CD14-positive monocyte (primary cell): ENCODE measurements around the gene DUS2. TPM values are rescaled to one million over a fixed set of nuclear protein-coding genes. Genes with fewer than 3 reads are reported as not detected.

ENCODE experiments used
- DNase-seq, 3 donors: peaks; one replicate each; pipeline ENCODE4 v3.0.0-alpha.2; 2011 to 2022
- H2AFZ ChIP-seq: 2 replicates; pipeline ENCODE4 v1.6.0; 2012; ENCODE audit warnings: mild to moderate bottlenecking, low read depth, low read length, inconsistent platforms; ENCODE audit not compliant: insufficient read depth, poor library complexity, severe bottlenecking
- H3K27ac ChIP-seq, 2 donors: 1 replicate in 1 of 2; 2 replicates in 1 of 2; pipeline ENCODE4 v1.5.1; 2012 to 2013; ENCODE audit warnings: low read length in 2 of 2, control low read depth in 1 of 2, inconsistent platforms in 1 of 2, low read depth in 1 of 2, mild to moderate bottlenecking in 1 of 2
- H3K27me3 ChIP-seq, 2 donors: one replicate each; pipeline versions ENCODE4 v1.6.0 to v1.6.1; 2011 to 2013; ENCODE audit warnings: low read length in 2 of 2; ENCODE audit not compliant: control insufficient read depth in 2 of 2, insufficient read depth in 2 of 2
- H3K36me3 ChIP-seq, 2 donors: replicated peaks in 1 of 2; 1 replicate in 1 of 2; 2 replicates in 1 of 2; pipeline versions ENCODE4 v1.5.1 to v1.6.1; 2012 to 2013; ENCODE audit warnings: low read length in 2 of 2, control low read depth in 1 of 2, inconsistent platforms in 1 of 2, mild to moderate bottlenecking in 1 of 2; ENCODE audit not compliant: insufficient read depth in 2 of 2, control insufficient read depth in 1 of 2
- H3K4me1 ChIP-seq, 2 donors: 1 replicate in 1 of 2; 2 replicates in 1 of 2; pipeline versions ENCODE4 v1.5.1 to v1.6.1; 2012 to 2013; ENCODE audit warnings: low read length in 2 of 2, control low read depth in 1 of 2, inconsistent platforms in 1 of 2, mild to moderate bottlenecking in 1 of 2, moderate library complexity in 1 of 2; ENCODE audit not compliant: insufficient read depth in 2 of 2, control insufficient read depth in 1 of 2
- H3K4me2 ChIP-seq: replicated peaks from 2 replicates; pipeline ENCODE3; 2012; ENCODE audit warnings: low read length, moderate library complexity, mild to moderate bottlenecking; ENCODE audit not compliant: poor library complexity, severe bottlenecking; ENCODE audit errors: extremely low read depth
- H3K4me3 ChIP-seq, 3 experiments: fragments of 200-600 bp in 1 of 3; sonication (generic) in 1 of 3; replicated peaks in 1 of 3; 1 replicate in 2 of 3; 2 replicates in 1 of 3; pipeline ENCODE4 v1.5.1; 2011 to 2013; ENCODE audit warnings: low read length in 3 of 3, mild to moderate bottlenecking in 3 of 3, control low read depth in 2 of 3, low read depth in 2 of 3, inconsistent platforms in 1 of 3, moderate library complexity in 1 of 3
- H3K79me2 ChIP-seq: 2 replicates; pipeline ENCODE4 v1.6.0; 2012; ENCODE audit warnings: mild to moderate bottlenecking, control low read depth, inconsistent platforms, low read length, moderate library complexity; ENCODE audit not compliant: insufficient read depth
- H3K9ac ChIP-seq: 2 replicates; pipeline ENCODE4 v1.6.0; 2017; ENCODE audit warnings: low read length, mild to moderate bottlenecking; ENCODE audit not compliant: insufficient read depth, poor library complexity, severe bottlenecking
- H3K9me3 ChIP-seq, 2 donors: replicated peaks in 1 of 2; 1 replicate in 1 of 2; 2 replicates in 1 of 2; pipeline versions ENCODE4 v1.5.1 to v1.6.1; 2012 to 2013; ENCODE audit warnings: low read length in 2 of 2, control low read depth in 1 of 2; ENCODE audit not compliant: control insufficient read depth in 1 of 2, insufficient read depth in 1 of 2
- H4K20me1 ChIP-seq: 2 replicates; pipeline ENCODE4 v1.6.0; 2012; ENCODE audit warnings: mild to moderate bottlenecking, low read length, control low read depth, moderate library complexity; ENCODE audit not compliant: insufficient read depth
- H3K27ac Mint-ChIP-seq, 7 donors: one replicate each; pipeline ENCODE4 v1.8.0; 2020; ENCODE audit warnings: mild to moderate bottlenecking in 7 of 7, mixed read lengths in 7 of 7, moderate library complexity in 6 of 7, inconsistent platforms in 2 of 7
- H3K27me3 Mint-ChIP-seq, 3 donors: one replicate each; pipeline ENCODE4 v1.8.0; 2021 to 2022; ENCODE audit warnings: low read depth in 3 of 3, mild to moderate bottlenecking in 3 of 3, mixed read lengths in 3 of 3, moderate library complexity in 3 of 3, inconsistent platforms in 1 of 3
- H3K36me3 Mint-ChIP-seq, 2 donors: one replicate each; pipeline ENCODE4 v1.8.0; 2020; ENCODE audit warnings: mixed read lengths in 2 of 2, inconsistent platforms in 1 of 2, mild to moderate bottlenecking in 1 of 2
- H3K4me1 Mint-ChIP-seq: one replicate; pipeline ENCODE4 v1.8.0; 2020; ENCODE audit warnings: mild to moderate bottlenecking, mixed read lengths
- H3K4me3 Mint-ChIP-seq, 2 donors: one replicate each; pipeline ENCODE4 v1.8.0; 2020; ENCODE audit warnings: mild to moderate bottlenecking in 2 of 2, mixed read lengths in 2 of 2, moderate library complexity in 1 of 2
- H3K9me3 Mint-ChIP-seq, 7 donors: one replicate each; pipeline ENCODE4 v1.8.0; 2020 to 2022; ENCODE audit warnings: mixed read lengths in 7 of 7, mild to moderate bottlenecking in 6 of 7, moderate library complexity in 6 of 7, inconsistent platforms in 2 of 7
- CTCF ChIP-seq: fragments of 200-600 bp; IDR thresholded peaks from one replicate; pipeline ENCODE4 v1.8.0; 2022; ENCODE audit warnings: antibody characterized with exemption, mild to moderate bottlenecking
- WGBS: methylation state at CpG from one replicate; pipeline ENCODE4 v1.1.5; 2013; ENCODE audit warnings: missing lambda C conversion rate; ENCODE audit not compliant: insufficient coverage; 5-methylcytosine and 5-hydroxymethylcytosine counted together
- intact Hi-C, 2 donors: fragments of 100-400 bp; cut with micrococcal nuclease; formaldehyde crosslinking; loops; one replicate each; pipeline versions ENCODE4 v1.15.0 to v1.15.1; 2023
- polyA plus RNA-seq, 3 donors: library from polyadenylated mRNA; depleted of rRNA in 1 of 3; unstranded in 2 of 3; stranded (reverse) in 1 of 3; fragments of 300-500 nt in 2 of 3; fragments of >200 nt in 1 of 3; fragmentation: Illumina TruSeq in 2 of 3; gene quantifications; 1 replicate in 2 of 3; 2 replicates in 1 of 3; pipeline ENCODE4 v1.2.3, GENCODE V29; 2012 to 2021

DUS2 gene
- polyA plus RNA-seq, 3 donors: 18.4 to 40.7 (median 33.2) TPM

- H3K9me3 ChIP-seq: no peaks in the 10 kb centered on the region
- H3K27ac ChIP-seq: peak overlapping the region; percentile 77 to 90
- no peak overlapping the region for H3K27ac Mint-ChIP-seq
- H3K4me1 ChIP-seq: peaks cover 57 to 59% of the 10 kb centered on the region in 2 donors
- peaks cover 0 to 4% (median 0%) of the 10 kb centered on the region in 3 donors for H3K27me3 Mint-ChIP-seq
- no peaks in the 10 kb centered on the region for H3K27me3 ChIP-seq
- H3K4me1 Mint-ChIP-seq: peaks cover 60% of the 10 kb centered on the region
- H3K4me3 Mint-ChIP-seq: no peak overlapping the region
- intact Hi-C loops: loop anchor here (2.0 to 10.0 kb wide), 2 partner anchors 183 to 241 kb away; no protein-coding TSS in a partner anchor
- no peak overlapping the region for H2AFZ ChIP-seq
- H3K4me3 ChIP-seq: no peak overlapping the region
- WGBS: 100% methylated on average over 1 of the region's 6 CpGs
- no peak for DNase-seq
- no peak overlapping the region for H3K4me2 ChIP-seq
- no peaks in the 10 kb centered on the region for H4K20me1 ChIP-seq
- peaks cover 35 to 72% of the 10 kb centered on the region in 2 donors for H3K36me3 ChIP-seq
- no peak for TF ChIP-seq CTCF
- no peak overlapping the region for H3K9ac ChIP-seq
- H3K9me3 Mint-ChIP-seq: no peaks in the 10 kb centered on the region
- no peaks in the 10 kb centered on the region for H3K79me2 ChIP-seq
- H3K36me3 Mint-ChIP-seq: peaks cover 49 to 77% of the 10 kb centered on the region in 2 donors
These were observed 42.7 kb downstream of the DUS2 start for GRCh38 chr16:68065716-68066305.

GRCh38 chr16:68066763-68067162 lies 43.7 kb downstream of the DUS2 start:
- Mint-ChIP-seq H3K9me3 (no peaks in the 10 kb centered on the region), H3K4me1 (peaks cover 51% of the 10 kb centered on the region), H3K27ac (no peak overlapping the region), H3K4me3 (no peak overlapping the region), H3K36me3 (peaks cover 54 to 77% of the 10 kb centered on the region in 2 donors), H3K27me3 (peaks cover 0 to 4% (median 0%) of the 10 kb centered on the region in 3 donors)
- peaks cover 45 to 72% of the 10 kb centered on the region in 2 donors for H3K36me3 ChIP-seq
- peak overlapping the region in 1 of 2 donors; percentile 90 for H3K27ac ChIP-seq
- no peaks in the 10 kb centered on the region for H3K27me3 ChIP-seq
- no peak for DNase-seq
- WGBS: no CpG with 5 or more reads among the region's 1 CpG
- H4K20me1 ChIP-seq: no peaks in the 10 kb centered on the region
- no peak overlapping the region for H3K4me3 ChIP-seq
- H3K9ac ChIP-seq: no peak overlapping the region
- peaks cover 47 to 50% of the 10 kb centered on the region in 2 donors for H3K4me1 ChIP-seq
- no peak overlapping the region for H2AFZ ChIP-seq
- no peak overlapping the region for H3K4me2 ChIP-seq
- intact Hi-C loops: loop anchor here in 1 of 2 donors (10.0 kb wide), 1 partner anchor 242 kb away; no protein-coding TSS in a partner anchor
- no peaks in the 10 kb centered on the region for H3K79me2 ChIP-seq
- H3K9me3 ChIP-seq: no peaks in the 10 kb centered on the region
- TF ChIP-seq CTCF: no peak
